Esophagus squamous epithelium (tissue), 5 donors: Measurements from ENCODE around the gene EHMT1. TPM values are rescaled to one million over a fixed set of nuclear protein-coding genes. Genes with fewer than 3 reads are reported as not detected.

Source experiments
- DNase-seq: peaks from one replicate; lab custom pipeline; 2025; lab: John Stamatoyannopoulos, UW
- H3K27ac ChIP-seq, 4 donors: fragments of 200-600 bp; sonication (generic); one replicate each; pipeline ENCODE4 v1.5.1; 2016 to 2019; ENCODE audit warnings: mild to moderate bottlenecking in 1 of 4
- H3K27me3 ChIP-seq, 4 donors: fragments of 200-600 bp; sonication (generic); 1 replicate in 3 of 4; 2 replicates in 1 of 4; pipeline versions ENCODE4 v1.5.1 to v1.6.0; 2017 to 2021; ENCODE audit warnings: antibody characterized with exemption in 1 of 4
- H3K36me3 ChIP-seq, 3 donors: fragments of 200-600 bp; sonication (generic); one replicate each; pipeline ENCODE4 v1.5.1; 2016 to 2019
- H3K4me1 ChIP-seq, 3 donors: fragments of 200-600 bp; sonication (generic); one replicate each; pipeline ENCODE4 v1.5.1; 2017 to 2019
- H3K4me3 ChIP-seq, 4 donors: fragments of 200-600 bp; sonication (generic); 1 replicate in 3 of 4; 2 replicates in 1 of 4; pipeline ENCODE4 v1.5.1; 2016 to 2019; ENCODE audit warnings: mild to moderate bottlenecking in 2 of 4, moderate library complexity in 1 of 4
- H3K9me3 ChIP-seq, 3 donors: fragments of 200-600 bp; sonication (generic); one replicate each; pipeline ENCODE4 v1.5.1; 2016 to 2019
- CTCF ChIP-seq, 6 experiments: fragments of 450-650 bp in 4 of 6; fragments of 200-600 bp in 2 of 6; sonication (generic) in 2 of 6; IDR thresholded peaks; one replicate each; pipeline ENCODE4 v1.5.1; 2016 to 2019; ENCODE audit warnings: antibody characterized with exemption in 6 of 6, mild to moderate bottlenecking in 4 of 6, moderate library complexity in 4 of 6
- POLR2A ChIP-seq, 4 donors: fragments of 450-650 bp; IDR thresholded peaks; one replicate each; pipeline ENCODE4 v1.6.1; 2017; ENCODE audit warnings: antibody characterized with exemption in 4 of 4, mild to moderate bottlenecking in 4 of 4, moderate library complexity in 3 of 4
- WGBS, 2 donors: methylation state at CpG; one replicate each; pipeline ENCODE4 v1.1.5; 2018; 5-methylcytosine and 5-hydroxymethylcytosine counted together
- intact Hi-C: fragments of 100-400 bp; cut with DNase I; formaldehyde crosslinking; loops from one replicate; pipeline ENCODE4 v1.15.0; 2022
- total RNA-seq, 4 donors: library from RNA; depleted of rRNA; stranded (reverse); fragments of >200 nt; gene quantifications; one replicate each; pipeline ENCODE4 v1.1.0, GENCODE V29; 2016
- donor health status: DM: yes; HTN: yes; CAD: no.

EHMT1 gene
- total RNA-seq, 4 donors from 2014 or later: 42.8 to 87.0 (median 65.0) TPM

GRCh38 chr9:137583347-137583746 lies 35.5 kb upstream of the EHMT1 start:
- Histone ChIP-seq H3K4me1 (peaks cover 6 to 20% (median 8%) of the 10 kb centered on the region in 3 donors), H3K4me3 (no peak overlapping the region), H3K36me3 (peaks cover 28 to 77% (median 32%) of the 10 kb centered on the region in 3 donors), H3K9me3 (no peaks in the 10 kb centered on the region), H3K27ac (no peak overlapping the region), H3K27me3 (no peaks in the 10 kb centered on the region)
- no peak for TF ChIP-seq CTCF (IDR thresholded peaks at IDR 0.05)
- no peak for TF ChIP-seq POLR2A (IDR thresholded peaks at IDR 0.05)
- DNase-seq: no peak
- WGBS, 2 donors: 86 to 89% methylated on average over 7 of the region's 14 CpGs
- intact Hi-C loops: no loop called here

- Histone ChIP-seq H3K4me1 (peaks cover 9 to 25% (median 12%) of the 10 kb centered on the region in 3 donors), H3K27me3 (no peaks in the 10 kb centered on the region), H3K9me3 (no peaks in the 10 kb centered on the region), H3K27ac (no peak overlapping the region), H3K36me3 (peaks cover 28 to 82% (median 32%) of the 10 kb centered on the region in 3 donors), H3K4me3 (no peak overlapping the region)
- intact Hi-C loops: no loop called here
- no peak for TF ChIP-seq CTCF (IDR thresholded peaks at IDR 0.05)
- TF ChIP-seq POLR2A (IDR thresholded peaks at IDR 0.05): no peak
- DNase-seq: no peak
- 60 to 95% methylated on average over 3 to 4 of the region's 8 CpGs for WGBS, 2 donors
These were observed 34.8 kb upstream of the EHMT1 start for GRCh38 chr9:137583957-137584356.

GRCh38 chr9:137586854-137587253 lies 32.0 kb upstream of the EHMT1 start:
- no peak overlapping the region for H3K27ac ChIP-seq
- WGBS, 2 donors: 93 to 100% methylated on average over 2 to 3 of the region's 14 CpGs
- H3K4me1 ChIP-seq: peaks cover 16 to 30% (median 19%) of the 10 kb centered on the region in 3 donors
- no peaks in the 10 kb centered on the region for H3K9me3 ChIP-seq
- no peaks in the 10 kb centered on the region for H3K27me3 ChIP-seq
- intact Hi-C loops: no loop called here
- peaks cover 22 to 69% (median 32%) of the 10 kb centered on the region in 3 donors for H3K36me3 ChIP-seq
- H3K4me3 ChIP-seq: no peak overlapping the region
- TF ChIP-seq CTCF (IDR thresholded peaks at IDR 0.05): no peak
- TF ChIP-seq POLR2A (IDR thresholded peaks at IDR 0.05): no peak
- no peak for DNase-seq

- no peak for DNase-seq
- Histone ChIP-seq H3K27me3 (no peaks in the 10 kb centered on the region), H3K36me3 (peaks cover 19 to 54% (median 22%) of the 10 kb centered on the region in 3 donors), H3K27ac (no peak overlapping the region), H3K4me1 (peaks cover 16 to 35% (median 19%) of the 10 kb centered on the region in 3 donors), H3K4me3 (no peak overlapping the region), H3K9me3 (no peaks in the 10 kb centered on the region)
- 93 to 95% methylated on average over 4 to 10 of the region's 13 CpGs for WGBS, 2 donors
- TF ChIP-seq POLR2A (IDR thresholded peaks at IDR 0.05): no peak
- no peak for TF ChIP-seq CTCF (IDR thresholded peaks at IDR 0.05)
- intact Hi-C loops: no loop called here
These were observed 30.5 kb upstream of the EHMT1 start for GRCh38 chr9:137588311-137588710.

- no peak for DNase-seq
- H3K4me3 ChIP-seq: peak overlapping the region; percentile 49 to 82 (median 76)
- intact Hi-C loops: no loop called here
- WGBS, 2 donors: 69 to 84% methylated on average over 5 to 6 of the region's 6 CpGs
- peaks cover 19 to 49% (median 22%) of the 10 kb centered on the region in 3 donors for H3K36me3 ChIP-seq
- H3K27me3 ChIP-seq: no peaks in the 10 kb centered on the region
- TF ChIP-seq POLR2A (IDR thresholded peaks at IDR 0.05) (no peak), CTCF (IDR thresholded peaks at IDR 0.05) (no peak)
- H3K4me1 ChIP-seq: peaks cover 16 to 36% (median 19%) of the 10 kb centered on the region in 3 donors
- no peaks in the 10 kb centered on the region for H3K9me3 ChIP-seq
- H3K27ac ChIP-seq: peak overlapping the region in 3 of 4 donors; percentile 43 to 87 (median 84)
These were observed 29.9 kb upstream of the EHMT1 start for GRCh38 chr9:137588891-137589290.
